Measurements from ENCODE around the gene CEMIP2. TPM values are rescaled to one million over a fixed set of nuclear protein-coding genes. Genes with fewer than 3 reads are reported as not detected.

Gene CEMIP2
- total RNA-seq, 1 experiment from 2014 or later, result 16.0 TPM

DNA sequence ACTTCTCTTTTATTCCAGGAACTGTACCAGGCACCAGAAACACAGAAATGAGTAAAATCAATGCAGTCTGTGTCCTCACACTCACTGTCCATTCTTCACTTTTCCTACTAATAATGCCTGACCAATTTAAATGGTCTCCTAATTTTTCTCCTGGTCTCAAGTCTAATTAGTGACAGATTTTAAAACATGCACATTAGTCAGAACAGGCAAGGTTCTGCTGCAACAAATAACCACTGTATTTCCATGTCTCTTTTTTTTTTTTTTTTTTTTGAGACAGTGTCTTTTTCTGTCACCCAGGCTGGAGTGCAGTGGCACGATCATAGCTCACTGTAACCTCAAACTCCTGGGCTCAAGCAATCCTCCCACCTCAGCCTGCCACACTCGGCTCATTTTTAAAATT lies 99.6 kb downstream of the CEMIP2 start:
- no peak overlapping the region for H3K9ac ChIP-seq (ENCODE audit: low read length)
- no peaks in the 10 kb centered on the region for H3K36me3 ChIP-seq (ENCODE audit: low read depth, low read length)
- H3K79me2 ChIP-seq (ENCODE audit: low read length), result no peaks in the 10 kb centered on the region
- no peak overlapping the region for H3K4me2 ChIP-seq (ENCODE audit: low read length)
- TF ChIP-seq EZH2phosphoT487 (IDR thresholded peaks at IDR 0.05; ENCODE audit: borderline replicate concordance, low read length) (no peak), EZH2 (IDR thresholded peaks at IDR 0.05; ENCODE audit: low read length, unreplicated experiment) (no peak)
- TF ChIP-seq, protein P1, sequence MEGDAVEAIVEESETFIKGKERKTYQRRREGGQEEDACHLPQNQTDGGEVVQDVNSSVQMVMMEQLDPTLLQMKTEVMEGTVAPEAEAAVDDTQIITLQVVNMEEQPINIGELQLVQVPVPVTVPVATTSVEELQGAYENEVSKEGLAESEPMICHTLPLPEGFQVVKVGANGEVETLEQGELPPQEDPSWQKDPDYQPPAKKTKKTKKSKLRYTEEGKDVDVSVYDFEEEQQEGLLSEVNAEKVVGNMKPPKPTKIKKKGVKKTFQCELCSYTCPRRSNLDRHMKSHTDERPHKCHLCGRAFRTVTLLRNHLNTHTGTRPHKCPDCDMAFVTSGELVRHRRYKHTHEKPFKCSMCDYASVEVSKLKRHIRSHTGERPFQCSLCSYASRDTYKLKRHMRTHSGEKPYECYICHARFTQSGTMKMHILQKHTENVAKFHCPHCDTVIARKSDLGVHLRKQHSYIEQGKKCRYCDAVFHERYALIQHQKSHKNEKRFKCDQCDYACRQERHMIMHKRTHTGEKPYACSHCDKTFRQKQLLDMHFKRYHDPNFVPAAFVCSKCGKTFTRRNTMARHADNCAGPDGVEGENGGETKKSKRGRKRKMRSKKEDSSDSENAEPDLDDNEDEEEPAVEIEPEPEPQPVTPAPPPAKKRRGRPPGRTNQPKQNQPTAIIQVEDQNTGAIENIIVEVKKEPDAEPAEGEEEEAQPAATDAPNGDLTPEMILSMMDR (conservative IDR thresholded peaks at IDR 0.05; ENCODE audit: low read depth, low read length), result no peak
- H3F3A ChIP-seq (ENCODE audit: low read length, unreplicated experiment), result no peaks in the 10 kb centered on the region
- no peak for ATAC-seq
- H2AFZ ChIP-seq (ENCODE audit: low read length), result no peak overlapping the region
- no peak overlapping the region for H3K4me3 ChIP-seq (ENCODE audit: low read length)
- no peak for DNase-seq
- H3K27me3 ChIP-seq (ENCODE audit: low read length), result no peaks in the 10 kb centered on the region
- no peaks in the 10 kb centered on the region for H4K20me1 ChIP-seq (ENCODE audit: low read length)
- H3K27ac ChIP-seq (ENCODE audit: low read length), result no peak overlapping the region
- H3K9me3 ChIP-seq (ENCODE audit: low read length), result no peaks in the 10 kb centered on the region
- CTCF ChIA-PET, result no interaction called here
- no peaks in the 10 kb centered on the region for H3K9me2 ChIP-seq (replicated peaks; ENCODE audit: low read length)
- no TSS peak for BruUV-seq (replicated peaks)
- H3K4me1 ChIP-seq (ENCODE audit: insufficient read depth, low read length), result no peaks in the 10 kb centered on the region
- POLR2A ChIA-PET (ENCODE audit: unreplicated experiment), result interaction anchor here (0.6 to 0.7 kb wide), 2 partner anchors 13 to 21 kb away, joined by 8 to 15 read pairs; no protein-coding TSS in a partner anchor
- intact Hi-C loops (cut with micrococcal nuclease), result no loop called here

DNA sequence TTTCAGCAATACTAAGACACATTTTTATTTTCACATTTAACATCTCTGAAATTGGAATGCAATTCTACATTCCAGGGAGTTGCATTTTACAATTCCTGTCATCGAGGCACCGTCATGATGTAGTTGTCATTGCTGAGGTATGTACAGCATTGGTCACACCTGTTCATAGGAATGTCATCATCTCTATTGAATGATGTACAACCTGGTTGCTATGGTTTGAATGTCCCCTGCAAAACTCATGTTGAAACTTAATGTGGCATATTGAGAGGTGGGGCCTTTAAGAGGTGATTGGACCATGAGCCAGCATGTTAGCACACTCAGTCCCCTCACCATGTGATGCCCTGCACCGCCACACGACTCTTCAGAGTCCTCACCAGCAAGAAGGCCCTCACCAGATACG lies 103.1 kb downstream of the CEMIP2 start:
- ATAC-seq (no peak), DNase-seq (peak; percentile 30)
- no peak overlapping the region for H3K4me2 ChIP-seq (ENCODE audit: low read length)
- no peaks in the 10 kb centered on the region for H4K20me1 ChIP-seq (ENCODE audit: low read length)
- no peak overlapping the region for H3K9ac ChIP-seq (ENCODE audit: low read length)
- BruUV-seq (replicated peaks), result no TSS peak
- ChIA-PET POLR2A (ENCODE audit: unreplicated experiment) (no interaction called here), CTCF (no interaction called here)
- H3K27ac ChIP-seq (ENCODE audit: low read length), result no peak overlapping the region
- H3K27me3 ChIP-seq (ENCODE audit: low read length), result no peaks in the 10 kb centered on the region
- H2AFZ ChIP-seq (ENCODE audit: low read length), result no peak overlapping the region
- no peak for TF ChIP-seq EZH2 (IDR thresholded peaks at IDR 0.05; ENCODE audit: low read length, unreplicated experiment)
- no peak for TF ChIP-seq EZH2phosphoT487 (IDR thresholded peaks at IDR 0.05; ENCODE audit: borderline replicate concordance, low read length)
- TF ChIP-seq, protein P1 (conservative IDR thresholded peaks at IDR 0.05; ENCODE audit: low read depth, low read length), result no peak
- no peaks in the 10 kb centered on the region for H3K9me2 ChIP-seq (replicated peaks; ENCODE audit: low read length)
- H3F3A ChIP-seq (ENCODE audit: low read length, unreplicated experiment), result no peaks in the 10 kb centered on the region
- H3K9me3 ChIP-seq (ENCODE audit: low read length), result no peaks in the 10 kb centered on the region
- no peaks in the 10 kb centered on the region for H3K36me3 ChIP-seq (ENCODE audit: low read depth, low read length)
- intact Hi-C loops (cut with micrococcal nuclease), result no loop called here
- peaks cover 14% of the 10 kb centered on the region for H3K4me1 ChIP-seq (ENCODE audit: insufficient read depth, low read length)
- no peaks in the 10 kb centered on the region for H3K79me2 ChIP-seq (ENCODE audit: low read length)
- H3K4me3 ChIP-seq (ENCODE audit: low read length), result no peak overlapping the region

DNA sequence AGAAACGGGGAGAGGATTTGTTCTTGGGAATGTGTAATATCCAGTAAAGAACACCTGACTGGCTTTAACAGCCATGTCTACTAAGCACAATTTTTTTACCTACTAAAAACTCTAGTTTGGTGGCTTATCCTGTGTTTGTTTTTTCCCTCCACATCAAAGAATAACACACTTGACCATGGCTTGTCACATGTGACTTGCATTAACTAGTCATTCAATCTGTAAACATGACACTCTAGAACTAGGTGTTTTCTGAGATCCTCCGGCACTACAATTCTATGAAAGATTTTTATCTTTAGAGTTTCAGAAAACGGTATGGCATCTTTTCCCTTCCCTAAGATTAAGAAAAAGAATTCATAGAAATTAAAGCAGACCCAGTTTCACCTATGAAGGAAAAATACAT lies 103.7 kb downstream of the CEMIP2 start:
- Histone ChIP-seq H3K27me3 (ENCODE audit: low read length) (no peaks in the 10 kb centered on the region), H4K20me1 (ENCODE audit: low read length) (no peaks in the 10 kb centered on the region), H3K4me1 (ENCODE audit: insufficient read depth, low read length) (peaks cover 14% of the 10 kb centered on the region), H3F3A (ENCODE audit: low read length, unreplicated experiment) (no peaks in the 10 kb centered on the region), H3K9me3 (ENCODE audit: low read length) (no peaks in the 10 kb centered on the region), H3K4me3 (ENCODE audit: low read length) (no peak overlapping the region), H3K9ac (ENCODE audit: low read length) (no peak overlapping the region), H2AFZ (ENCODE audit: low read length) (no peak overlapping the region), H3K4me2 (ENCODE audit: low read length) (no peak overlapping the region), H3K36me3 (ENCODE audit: low read depth, low read length) (no peaks in the 10 kb centered on the region), H3K79me2 (ENCODE audit: low read length) (no peaks in the 10 kb centered on the region), H3K27ac (ENCODE audit: low read length) (no peak overlapping the region), H3K9me2 (replicated peaks; ENCODE audit: low read length) (no peaks in the 10 kb centered on the region)
- no peak for ATAC-seq
- ChIA-PET CTCF (no interaction called here), POLR2A (ENCODE audit: unreplicated experiment) (no interaction called here)
- no TSS peak for BruUV-seq (replicated peaks)
- intact Hi-C loops (cut with micrococcal nuclease), result no loop called here
- no peak for DNase-seq
- TF ChIP-seq EZH2phosphoT487 (IDR thresholded peaks at IDR 0.05; ENCODE audit: borderline replicate concordance, low read length), result no peak
- TF ChIP-seq, protein P1 (conservative IDR thresholded peaks at IDR 0.05; ENCODE audit: low read depth, low read length), result no peak
- no peak for TF ChIP-seq EZH2 (IDR thresholded peaks at IDR 0.05; ENCODE audit: low read length, unreplicated experiment)
